ENCODE data around the gene SLC26A6. TPM values are rescaled to one million over a fixed set of nuclear protein-coding genes. Genes with fewer than 3 reads are reported as not detected.

SLC26A6 gene
- total RNA-seq, 1 experiment from 2014 or later: 55.1 TPM

- Histone ChIP-seq H3K4me3 (replicated peaks in 1 of 2; ENCODE audit: low read depth in 1 of 2, low read length in 2 of 2) (no peak overlapping the region), H3K4me1 (ENCODE audit: control insufficient read depth in 1 of 2, insufficient read depth in 2 of 2, low read length in 2 of 2) (peaks cover 8 to 29% of the 10 kb centered on the region in 2 experiments), H3K27ac (ENCODE audit: low read depth, low read length) (no peak overlapping the region), H2AFZ (ENCODE audit: low read depth, low read length, poor library complexity, severe bottlenecking) (no peak overlapping the region), H3K4me2 (ENCODE audit: low read length) (no peak overlapping the region), H3K27me3 (ENCODE audit: insufficient read depth, low read length) (no peaks in the 10 kb centered on the region), H3K9me2 (ENCODE audit: insufficient read depth) (no peaks in the 10 kb centered on the region), H3K9ac (ENCODE audit: low read length) (no peak overlapping the region), H3K36me3 (ENCODE audit: control insufficient read depth in 1 of 2, insufficient read depth in 2 of 2, low read length in 2 of 2) (no peaks in the 10 kb centered on the region), H4K20me1 (ENCODE audit: insufficient read depth) (no peaks in the 10 kb centered on the region), H3K9me3 (ENCODE audit: control insufficient read depth in 1 of 2, insufficient read depth in 1 of 2, low read depth in 1 of 2, low read length in 2 of 2) (peaks cover 0 to 6% of the 10 kb centered on the region in 2 experiments; a peak in 1 of 4 replicates), H3K79me2 (ENCODE audit: insufficient read depth, low read length) (no peaks in the 10 kb centered on the region)
- ChIA-PET POLR2A (no interaction called here), RAD21 (ENCODE audit: low non-redundant PET in 1 of 2, low total read pairs in 2 of 2, uncharacterized antibody in 2 of 2, unreplicated experiment in 2 of 2) (no interaction called here), CTCF (no interaction called here)
- DNase-seq (ENCODE audit: low read depth, low spot score): no peak
- TF ChIP-seq SP1 (IDR thresholded peaks at IDR 0.05; ENCODE audit: low read depth): no peak
- TF ChIP-seq FOSL1 (IDR thresholded peaks at IDR 0.05; ENCODE audit: low read depth): no peak
- no peak for TF ChIP-seq REST (IDR thresholded peaks at IDR 0.05; ENCODE audit: low read depth)
- TF ChIP-seq EGR1 (IDR thresholded peaks at IDR 0.05; ENCODE audit: low read depth): no peak
- TF ChIP-seq RAD21 (IDR thresholded peaks at IDR 0.05; ENCODE audit: low read depth): no peak
- TF ChIP-seq ZFX (IDR thresholded peaks at IDR 0.05): no peak
- TF ChIP-seq CTCF (IDR thresholded peaks at IDR 0.05 in 2 of 3, conservative IDR thresholded peaks at IDR 0.05 in 1 of 3; ENCODE audit: borderline replicate concordance in 1 of 3, insufficient read depth in 1 of 3, low read depth in 2 of 3, low read length in 2 of 3): no peak
- TF ChIP-seq TCF7L2 (IDR thresholded peaks at IDR 0.05; ENCODE audit: borderline replicate concordance, extremely low read depth, insufficient read depth, insufficient read length): no peak
- no peak for ATAC-seq
- intact Hi-C loops (cut with micrococcal nuclease): loop anchor here (10.0 kb wide), 1 partner anchor 106 kb away; the partner anchor contains the start of gene PFKFB4
- no TSS peak for BruUV-seq (replicated peaks)
Observed at GRCh38 chr3:48660800-48661400, 25.6 kb upstream of the SLC26A6 start.
